ENCODE measurements around the gene MACROD2.

- no peak for TF ChIP-seq TAF1 (IDR thresholded peaks at IDR 0.05; ENCODE audit: borderline replicate concordance, insufficient read depth, low read length)
- no peak for TF ChIP-seq SIN3A (IDR thresholded peaks at IDR 0.05; ENCODE audit: borderline replicate concordance, insufficient read depth, low read length)
- no peak for TF ChIP-seq POLR2AphosphoS5 (IDR thresholded peaks at IDR 0.05; ENCODE audit: low read depth, low read length)
- TF ChIP-seq REST (IDR thresholded peaks at IDR 0.05; ENCODE audit: insufficient read depth in 1 of 2, low read depth in 2 of 2, low read length in 2 of 2) = no peak
These were observed 1706.8 kb downstream of the MACROD2 start for GRCh38 chr20:15702161-15702560.
